K562 (cell line): ENCODE data around the gene WDR91. TPM values are rescaled to one million over a fixed set of nuclear protein-coding genes. Genes with fewer than 3 reads are reported as not detected.

Source experiments
- ADNP ChIP-seq: fragments of 200-800 bp; sonication (Bioruptor generic); IDR thresholded peaks from 2 replicates; pipeline ENCODE4 v1.6.1; 2016; ENCODE audit warnings: missing genetic modification characterization, missing compliant biosample characterization
- BRD4 ChIP-seq: fragments of 200-600 bp; sonication (generic); IDR thresholded peaks from 2 replicates; pipeline ENCODE4 v1.6.1; 2017; ENCODE audit warnings: inconsistent platforms
- ERF ChIP-seq: fragments of 450-650 bp; formaldehyde crosslinking; IDR thresholded peaks from 2 replicates; pipeline ENCODE4 v1.4.0; 2020; ENCODE audit warnings: mild to moderate bottlenecking, mixed read lengths
- ETV1 ChIP-seq: fragments of 450-650 bp; conservative IDR thresholded peaks from 2 replicates; pipeline ENCODE4 v1.6.1; 2016; ENCODE audit warnings: missing genetic modification characterization, control low read depth, low read depth, missing compliant biosample characterization
- FIP1L1 ChIP-seq: fragments of 200-400 bp; formaldehyde crosslinking; IDR thresholded peaks from 2 replicates; pipeline ENCODE4 v1.6.1; 2018; ENCODE audit warnings: mild to moderate bottlenecking, low read depth, low read length; ENCODE audit not compliant: poor library complexity, severe bottlenecking
- HNRNPL ChIP-seq: fragments of 200-400 bp; formaldehyde crosslinking; IDR thresholded peaks from 2 replicates; pipeline ENCODE4 v1.6.1; 2017; ENCODE audit warnings: low read depth, mild to moderate bottlenecking, low read length
- KAT2B ChIP-seq: IDR thresholded peaks from one replicate; pipeline ENCODE4 v1.6.1; 2012; ENCODE audit warnings: low read depth, mild to moderate bottlenecking, control low read depth, inconsistent platforms, low read length, moderate library complexity
- MTA3 ChIP-seq: fragments of 450-650 bp; formaldehyde crosslinking; IDR thresholded peaks from 2 replicates; pipeline ENCODE4 v1.6.1; 2017; ENCODE audit warnings: mild to moderate bottlenecking, borderline replicate concordance
- TEAD1 ChIP-seq, 2 experiments: fragments of 450-650 bp in 1 of 2; sonication (generic) in 1 of 2; formaldehyde crosslinking; IDR thresholded peaks; 2 replicates each; pipeline versions ENCODE4 v1.4.0 to v1.8.0; 2020 to 2022; ENCODE audit warnings: mild to moderate bottlenecking in 2 of 2, missing genetic modification reagents in 1 of 2
- ZBTB7A ChIP-seq: IDR thresholded peaks from 2 replicates; pipeline ENCODE4 v1.6.1; 2011; ENCODE audit warnings: low read depth, mild to moderate bottlenecking, low read length, moderate library complexity, borderline replicate concordance; ENCODE audit not compliant: control insufficient read depth
- ZNF586 ChIP-seq: fragments of 450-650 bp; formaldehyde crosslinking; conservative IDR thresholded peaks from 2 replicates; pipeline ENCODE4 v1.4.0; 2020; ENCODE audit warnings: mild to moderate bottlenecking, moderate library complexity
- polyA plus RNA-seq, 8 experiments: library from polyadenylated mRNA; depleted of rRNA in 4 of 8; stranded (reverse) in 5 of 8; unstranded in 3 of 8; fragments of >200 nt; fragmentation: Nextera tagmentation in 2 of 8; fragmentation: Illumina TruSeq in 1 of 8; extraction: Ambion mirVana in 2 of 8; extraction: Trizol in 1 of 8; gene quantifications; 2 replicates each; pipeline versions ENCODE4 v1.2.1 to v1.2.3, GENCODE V29; 2011 to 2014; ENCODE audit warnings: inconsistent platforms in 1 of 8, missing spikeins in 1 of 8
- total RNA-seq, 7 experiments: library from RNA; depleted of rRNA in 6 of 7; stranded (reverse); fragments of >200 nt in 6 of 7; fragmentation: Illumina TruSeq in 2 of 7; extraction: Trizol in 2 of 7; gene quantifications; 2 replicates each; pipeline versions ENCODE4 v1.2.1 to v1.2.3, GENCODE V29; 2011 to 2021; ENCODE audit warnings: low replicate concordance in 1 of 7
- TF ChIP-seq, protein P1 (sequence below): conservative IDR thresholded peaks from 2 replicates; pipeline ENCODE4 v1.6.1; 2011; ENCODE audit warnings: low read depth, mild to moderate bottlenecking, low read length; ENCODE audit not compliant: control insufficient read depth
- TF ChIP-seq, protein P2 (sequence below): fragments of 200-800 bp; sonication (Bioruptor generic); IDR thresholded peaks from 2 replicates; pipeline ENCODE4 v1.6.1; 2017; ENCODE audit warnings: missing genetic modification characterization, missing compliant biosample characterization
- TF ChIP-seq, protein P3 (sequence below): sonication (generic); formaldehyde crosslinking; IDR thresholded peaks from 2 replicates; pipeline ENCODE4 v1.8.0; 2022; ENCODE audit warnings: mild to moderate bottlenecking, missing genetic modification reagents, borderline replicate concordance
- TF ChIP-seq, protein P4 (sequence below): sonication (generic); formaldehyde crosslinking; IDR thresholded peaks from 2 replicates; pipeline ENCODE4 v1.8.0; 2022; ENCODE audit warnings: missing genetic modification reagents, mild to moderate bottlenecking, moderate library complexity, borderline replicate concordance
- TF ChIP-seq, protein P5 (sequence below), 2 experiments: IDR thresholded peaks in 1 of 2; conservative IDR thresholded peaks in 1 of 2; 2 replicates each; pipeline ENCODE4 v1.6.1; 2016; ENCODE audit warnings: low read depth in 2 of 2, mild to moderate bottlenecking in 1 of 2, missing compliant biosample characterization in 1 of 2, missing genetic modification characterization in 1 of 2, moderate library complexity in 1 of 2

The WDR91 gene
- total and polyA plus RNA-seq, 9 of the 15 experiments (the other 6 are each of a cell fraction or from before 2014, with no cell fraction given): 1.9 to 18.2 (median 9.8) TPM

DNA sequence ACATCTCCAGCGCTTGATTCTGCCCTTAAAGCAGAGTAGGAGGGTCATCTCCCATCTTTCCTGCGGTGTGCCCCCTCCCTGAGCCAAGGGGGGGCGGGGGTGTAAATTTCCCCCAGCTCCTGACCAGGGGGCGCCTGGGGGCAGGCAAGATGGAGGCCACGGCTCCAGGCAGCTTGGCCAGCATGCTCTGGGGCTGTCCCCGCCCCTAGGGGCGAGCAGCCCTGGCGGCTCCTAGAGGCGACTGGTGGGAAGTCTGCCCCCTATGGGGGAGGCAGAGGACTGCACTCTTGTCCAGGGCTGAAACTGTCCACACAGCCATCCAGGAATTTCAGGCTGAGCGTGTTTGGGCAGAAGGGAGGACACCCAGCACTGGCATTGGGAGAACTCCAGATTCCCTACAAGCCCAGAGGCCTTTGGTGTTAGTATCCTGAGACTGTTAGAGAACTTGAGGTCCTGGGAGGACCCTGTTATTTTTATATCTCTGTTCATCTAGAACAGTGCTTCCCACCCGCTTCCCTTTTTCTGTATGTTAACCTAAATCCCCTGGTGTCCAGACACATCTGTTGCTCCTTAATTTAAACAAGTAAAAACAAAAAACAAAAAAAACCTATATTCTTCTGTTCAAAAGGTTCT, 26.9 kb upstream of the WDR91 start (continued):
- TF ChIP-seq, protein P1, sequence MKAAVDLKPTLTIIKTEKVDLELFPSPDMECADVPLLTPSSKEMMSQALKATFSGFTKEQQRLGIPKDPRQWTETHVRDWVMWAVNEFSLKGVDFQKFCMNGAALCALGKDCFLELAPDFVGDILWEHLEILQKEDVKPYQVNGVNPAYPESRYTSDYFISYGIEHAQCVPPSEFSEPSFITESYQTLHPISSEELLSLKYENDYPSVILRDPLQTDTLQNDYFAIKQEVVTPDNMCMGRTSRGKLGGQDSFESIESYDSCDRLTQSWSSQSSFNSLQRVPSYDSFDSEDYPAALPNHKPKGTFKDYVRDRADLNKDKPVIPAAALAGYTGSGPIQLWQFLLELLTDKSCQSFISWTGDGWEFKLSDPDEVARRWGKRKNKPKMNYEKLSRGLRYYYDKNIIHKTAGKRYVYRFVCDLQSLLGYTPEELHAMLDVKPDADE: no peak
- TF ChIP-seq ZNF586 (CRISPR knock-in tag): no peak
- no peak for TF ChIP-seq ADNP (tag)
- TF ChIP-seq, protein P2, sequence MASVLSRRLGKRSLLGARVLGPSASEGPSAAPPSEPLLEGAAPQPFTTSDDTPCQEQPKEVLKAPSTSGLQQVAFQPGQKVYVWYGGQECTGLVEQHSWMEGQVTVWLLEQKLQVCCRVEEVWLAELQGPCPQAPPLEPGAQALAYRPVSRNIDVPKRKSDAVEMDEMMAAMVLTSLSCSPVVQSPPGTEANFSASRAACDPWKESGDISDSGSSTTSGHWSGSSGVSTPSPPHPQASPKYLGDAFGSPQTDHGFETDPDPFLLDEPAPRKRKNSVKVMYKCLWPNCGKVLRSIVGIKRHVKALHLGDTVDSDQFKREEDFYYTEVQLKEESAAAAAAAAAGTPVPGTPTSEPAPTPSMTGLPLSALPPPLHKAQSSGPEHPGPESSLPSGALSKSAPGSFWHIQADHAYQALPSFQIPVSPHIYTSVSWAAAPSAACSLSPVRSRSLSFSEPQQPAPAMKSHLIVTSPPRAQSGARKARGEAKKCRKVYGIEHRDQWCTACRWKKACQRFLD (CRISPR knock-in tag): no peak
- no peak for TF ChIP-seq FIP1L1
- TF ChIP-seq, protein P3, sequence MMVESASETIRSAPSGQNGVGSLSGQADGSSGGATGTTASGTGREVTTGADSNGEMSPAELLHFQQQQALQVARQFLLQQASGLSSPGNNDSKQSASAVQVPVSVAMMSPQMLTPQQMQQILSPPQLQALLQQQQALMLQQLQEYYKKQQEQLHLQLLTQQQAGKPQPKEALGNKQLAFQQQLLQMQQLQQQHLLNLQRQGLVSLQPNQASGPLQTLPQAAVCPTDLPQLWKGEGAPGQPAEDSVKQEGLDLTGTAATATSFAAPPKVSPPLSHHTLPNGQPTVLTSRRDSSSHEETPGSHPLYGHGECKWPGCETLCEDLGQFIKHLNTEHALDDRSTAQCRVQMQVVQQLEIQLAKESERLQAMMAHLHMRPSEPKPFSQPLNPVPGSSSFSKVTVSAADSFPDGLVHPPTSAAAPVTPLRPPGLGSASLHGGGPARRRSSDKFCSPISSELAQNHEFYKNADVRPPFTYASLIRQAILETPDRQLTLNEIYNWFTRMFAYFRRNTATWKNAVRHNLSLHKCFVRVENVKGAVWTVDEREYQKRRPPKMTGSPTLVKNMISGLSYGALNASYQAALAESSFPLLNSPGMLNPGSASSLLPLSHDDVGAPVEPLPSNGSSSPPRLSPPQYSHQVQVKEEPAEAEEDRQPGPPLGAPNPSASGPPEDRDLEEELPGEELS (CRISPR knock-in tag): no peak
- no peak for TF ChIP-seq ETV1
- no peak for TF ChIP-seq ERF
- TF ChIP-seq, protein P4, sequence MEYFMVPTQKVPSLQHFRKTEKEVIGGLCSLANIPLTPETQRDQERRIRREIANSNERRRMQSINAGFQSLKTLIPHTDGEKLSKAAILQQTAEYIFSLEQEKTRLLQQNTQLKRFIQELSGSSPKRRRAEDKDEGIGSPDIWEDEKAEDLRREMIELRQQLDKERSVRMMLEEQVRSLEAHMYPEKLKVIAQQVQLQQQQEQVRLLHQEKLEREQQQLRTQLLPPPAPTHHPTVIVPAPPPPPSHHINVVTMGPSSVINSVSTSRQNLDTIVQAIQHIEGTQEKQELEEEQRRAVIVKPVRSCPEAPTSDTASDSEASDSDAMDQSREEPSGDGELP (CRISPR knock-in tag): peak; percentile 43; the same call in 1 of the 2 replicates
- TF ChIP-seq, protein P5, sequence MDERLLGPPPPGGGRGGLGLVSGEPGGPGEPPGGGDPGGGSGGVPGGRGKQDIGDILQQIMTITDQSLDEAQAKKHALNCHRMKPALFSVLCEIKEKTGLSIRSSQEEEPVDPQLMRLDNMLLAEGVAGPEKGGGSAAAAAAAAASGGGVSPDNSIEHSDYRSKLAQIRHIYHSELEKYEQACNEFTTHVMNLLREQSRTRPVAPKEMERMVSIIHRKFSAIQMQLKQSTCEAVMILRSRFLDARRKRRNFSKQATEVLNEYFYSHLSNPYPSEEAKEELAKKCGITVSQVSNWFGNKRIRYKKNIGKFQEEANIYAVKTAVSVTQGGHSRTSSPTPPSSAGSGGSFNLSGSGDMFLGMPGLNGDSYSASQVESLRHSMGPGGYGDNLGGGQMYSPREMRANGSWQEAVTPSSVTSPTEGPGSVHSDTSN (CRISPR knock-in tag; IDR thresholded peaks at IDR 0.05; ENCODE audit: low read depth): no peak
- TF ChIP-seq, protein P5 (tag; conservative IDR thresholded peaks at IDR 0.05; ENCODE audit: low read depth): no peak
- peak; percentile 76 for TF ChIP-seq KAT2B
- 0 out of 2 replicates have a peak, but pooled peaks have one; percentile 43 for TF ChIP-seq BRD4
- TF ChIP-seq ZBTB7A: peak; percentile 82
- TF ChIP-seq MTA3: no peak
- TF ChIP-seq HNRNPL: no peak
- TF ChIP-seq TEAD1 (CRISPR knock-in tag; IDR thresholded peaks at IDR 0.05): peak in 1 of 2 experiments; percentile 30; a peak in 1 of 4 replicates
